IMR-90 (cell line): ENCODE measurements around the gene HOXB7. TPM values are rescaled to one million over a fixed set of nuclear protein-coding genes. Genes with fewer than 3 reads are reported as not detected.

Experiments
- ATAC-seq: fragments of 200-7000 bp; cut with Tn5 transposase; 2 replicates; pipeline ENCODE4 v1.9.1; 2020; ENCODE audit warnings: low read depth, mild to moderate bottlenecking, moderate library complexity
- BruUV-seq: library from RNA; stranded (reverse); fragments of 400-500 nt; replicated peaks from 2 replicates; lab custom pipeline; 2021; lab: Mats Ljungman, UMichigan
- CTCF ChIA-PET: fragments of 300-600 bp; formaldehyde crosslinking; extraction: SDS; loops from one replicate; lab custom pipeline; 2021; ENCODE audit warnings: antibody characterized with exemption; lab: Yijun Ruan, JAX
- POLR2A ChIA-PET: fragments of 300-600 bp; sonication (Branson Sonifier 250); formaldehyde crosslinking; loops from one replicate; lab custom pipeline; 2022; ENCODE audit warnings: antibody characterized with exemption; ENCODE audit not compliant: unreplicated experiment; lab: Charles Lee
- DNase-seq: peaks from one replicate; pipeline ENCODE4 v3.0.0; 2013
- H2AFZ ChIP-seq: replicated peaks from 2 replicates; pipeline ENCODE3; 2013; ENCODE audit warnings: low read length, mild to moderate bottlenecking; ENCODE audit not compliant: poor library complexity
- H2AK5ac ChIP-seq: 2 replicates; pipeline ENCODE4 v1.6.1; 2013; ENCODE audit warnings: low read depth, low read length, inconsistent platforms
- H2AK9ac ChIP-seq: replicated peaks from 2 replicates; pipeline ENCODE3; 2013; ENCODE audit warnings: mild to moderate bottlenecking, low read depth, low read length, moderate library complexity; ENCODE audit not compliant: poor library complexity
- H2BK120ac ChIP-seq: 2 replicates; pipeline ENCODE4 v1.6.1; 2013; ENCODE audit warnings: low read depth, low read length, inconsistent platforms
- H2BK15ac ChIP-seq: 3 replicates; pipeline ENCODE4 v1.6.1; 2013; ENCODE audit warnings: low read depth, low read length, inconsistent platforms
- H2BK20ac ChIP-seq: 2 replicates; pipeline ENCODE4 v1.6.1; 2013; ENCODE audit warnings: low read depth, mild to moderate bottlenecking, inconsistent platforms, low read length, moderate library complexity
- H2BK5ac ChIP-seq: 2 replicates; pipeline ENCODE4 v1.6.1; 2013; ENCODE audit warnings: mild to moderate bottlenecking, low read depth, low read length, inconsistent platforms; ENCODE audit not compliant: poor library complexity, severe bottlenecking
- H3K14ac ChIP-seq: replicated peaks from 2 replicates; pipeline ENCODE4 v1.6.1; 2013; ENCODE audit warnings: low read depth, low read length, inconsistent platforms
- H3K18ac ChIP-seq: 2 replicates; pipeline ENCODE4 v1.6.1; 2013; ENCODE audit warnings: low read depth, low read length, control low read depth
- H3K23ac ChIP-seq: 2 replicates; pipeline ENCODE4 v1.6.1; 2013; ENCODE audit warnings: low read depth, low read length, inconsistent platforms
- H3K27ac ChIP-seq: 2 replicates; pipeline ENCODE4 v1.5.1; 2013; ENCODE audit warnings: mild to moderate bottlenecking, control low read depth, low read length; ENCODE audit not compliant: insufficient read depth
- H3K27me3 ChIP-seq: 2 replicates; pipeline ENCODE4 v1.6.1; 2013; ENCODE audit warnings: low read length; ENCODE audit not compliant: control insufficient read depth, insufficient read depth
- H3K36me3 ChIP-seq: 2 replicates; pipeline ENCODE4 v1.6.1; 2013; ENCODE audit warnings: low read length, mixed read lengths; ENCODE audit not compliant: control insufficient read depth, insufficient read depth
- H3K4ac ChIP-seq: 2 replicates; pipeline ENCODE4 v1.6.1; 2013; ENCODE audit warnings: low read depth, low read length, inconsistent platforms
- H3K4me1 ChIP-seq: 2 replicates; pipeline ENCODE4 v1.6.1; 2013; ENCODE audit warnings: low read length, mixed read lengths; ENCODE audit not compliant: control insufficient read depth, insufficient read depth
- H3K4me2 ChIP-seq: 2 replicates; pipeline ENCODE4 v1.6.1; 2013; ENCODE audit warnings: low read depth, mild to moderate bottlenecking, control low read depth, low read length, moderate library complexity
- H3K4me3 ChIP-seq: 2 replicates; pipeline ENCODE4 v1.5.1; 2013; ENCODE audit warnings: low read depth, mild to moderate bottlenecking, control low read depth, low read length, moderate library complexity; ENCODE audit not compliant: insufficient read depth
- H3K56ac ChIP-seq: 2 replicates; pipeline ENCODE4 v1.6.1; 2013; ENCODE audit warnings: low read length, inconsistent platforms; ENCODE audit not compliant: insufficient read depth; ENCODE audit errors: extremely low read depth
- H3K79me1 ChIP-seq, 2 experiments: 2 replicates each; pipeline ENCODE4 v1.6.1; 2013; ENCODE audit warnings: low read length in 2 of 2, inconsistent platforms in 1 of 2, low read depth in 1 of 2
- H3K9ac ChIP-seq: 2 replicates; pipeline ENCODE4 v1.6.1; 2013; ENCODE audit warnings: low read depth, low read length, control low read depth
- H3K9me1 ChIP-seq: 2 replicates; pipeline ENCODE4 v1.6.1; 2013; ENCODE audit warnings: low read length, inconsistent platforms; ENCODE audit not compliant: insufficient read depth
- H3K9me3 ChIP-seq: 2 replicates; pipeline ENCODE4 v1.6.1; 2013; ENCODE audit warnings: low read length; ENCODE audit not compliant: control insufficient read depth, insufficient read depth
- H4K20me1 ChIP-seq: 2 replicates; pipeline ENCODE4 v1.6.1; 2013; ENCODE audit warnings: low read length, inconsistent platforms; ENCODE audit not compliant: insufficient read depth
- H4K5ac ChIP-seq: 2 replicates; pipeline ENCODE4 v1.6.1; 2013; ENCODE audit warnings: mild to moderate bottlenecking, low read depth, low read length, control low read depth
- H4K8ac ChIP-seq, 2 experiments: 2 replicates each; pipeline ENCODE4 v1.6.1; 2013; ENCODE audit warnings: low read depth in 2 of 2, low read length in 2 of 2, control low read depth in 1 of 2, inconsistent platforms in 1 of 2
- H4K91ac ChIP-seq: 2 replicates; pipeline ENCODE4 v1.6.1; 2013; ENCODE audit warnings: low read depth, low read length, inconsistent platforms; ENCODE audit not compliant: insufficient read depth
- CEBPB ChIP-seq: IDR thresholded peaks from 2 replicates; pipeline ENCODE4 v1.6.1; 2012; ENCODE audit warnings: low read depth, low read length, improper control_type of control experiment
- CTCF ChIP-seq: conservative IDR thresholded peaks from 2 replicates; pipeline ENCODE4 v1.5.1; 2012; ENCODE audit warnings: mild to moderate bottlenecking, low read depth, low read length, improper control_type of control experiment
- ELK1 ChIP-seq: fragments of 150-350 bp; IDR thresholded peaks from 2 replicates; pipeline ENCODE4 v1.6.1; 2016; ENCODE audit warnings: low read depth, mild to moderate bottlenecking, low read length, moderate library complexity, borderline replicate concordance
- FOS ChIP-seq: fragments of 150-350 bp; IDR thresholded peaks from 2 replicates; pipeline ENCODE4 v1.6.1; 2016; ENCODE audit warnings: low read depth, low read length
- MAFK ChIP-seq: IDR thresholded peaks from 2 replicates; pipeline ENCODE4 v1.6.1; 2012; ENCODE audit warnings: low read depth, low read length, improper control_type of control experiment
- MAZ ChIP-seq: IDR thresholded peaks from 2 replicates; pipeline ENCODE4 v1.6.1; 2012; ENCODE audit warnings: low read depth, mild to moderate bottlenecking, low read length, improper control_type of control experiment, moderate library complexity, borderline replicate concordance
- NFE2L2 ChIP-seq: fragments of 150-350 bp; IDR thresholded peaks from 2 replicates; pipeline ENCODE4 v1.6.1; 2016; ENCODE audit warnings: low read depth, mild to moderate bottlenecking, low read length
- RAD21 ChIP-seq: IDR thresholded peaks from 2 replicates; pipeline ENCODE4 v1.6.1; 2012; ENCODE audit warnings: low read length, improper control_type of control experiment
- RCOR1 ChIP-seq: IDR thresholded peaks from 2 replicates; pipeline ENCODE4 v1.6.1; 2012; ENCODE audit warnings: mild to moderate bottlenecking, low read length, improper control_type of control experiment; ENCODE audit not compliant: insufficient replicate concordance
- SMC3 ChIP-seq: fragments of 150-350 bp; IDR thresholded peaks from 2 replicates; pipeline ENCODE4 v1.6.1; 2016; ENCODE audit warnings: low read depth, mild to moderate bottlenecking, antibody characterized with exemption, low read length, moderate library complexity
- USF2 ChIP-seq: fragments of 150-350 bp; IDR thresholded peaks from 2 replicates; pipeline ENCODE4 v1.6.1; 2017; ENCODE audit warnings: mild to moderate bottlenecking, antibody characterized with exemption, low read length, low read depth
- WGBS, 2 experiments: methylation state at CpG; one replicate each; pipeline versions ENCODE4 v1.1.5 to v1.1.7; 2013; ENCODE audit warnings: missing lambda C conversion rate in 2 of 2; ENCODE audit not compliant: insufficient read length in 1 of 2; ENCODE audit errors: extremely low coverage in 2 of 2; 5-methylcytosine and 5-hydroxymethylcytosine counted together
- dilution Hi-C: fragments of 300-500 bp; cut with HindIII; formaldehyde crosslinking; loops from one replicate; pipeline ENCODE4 v1.14.3; 2018; ENCODE audit warnings: low sequenced_read_pairs; ENCODE audit not compliant: unreplicated experiment
- in situ Hi-C: fragments of 300-500 bp; cut with MboI; formaldehyde crosslinking; loops from 3 replicates; pipeline ENCODE4 v1.14.3; 2019; ENCODE audit warnings: low sequenced_read_pairs, inconsistent platforms, mixed read lengths
- intact Hi-C: fragments of 100-400 bp; cut with micrococcal nuclease; formaldehyde crosslinking; loops from 2 replicates; pipeline ENCODE4 v1.10.0; 2022
- polyA plus RNA-seq, 3 experiments: library from polyadenylated mRNA; depleted of rRNA; stranded (reverse); fragments of >200 nt; gene quantifications; 2 replicates each; pipeline ENCODE4 v1.2.3, GENCODE V29; 2012; ENCODE audit warnings: low replicate concordance in 1 of 3
- total RNA-seq: library from RNA; depleted of rRNA; stranded (reverse); fragments of >200 nt; gene quantifications from 2 replicates; pipeline ENCODE4 v1.2.3, GENCODE V29; 2012

Gene HOXB7
- total and polyA plus RNA-seq, 2 of the 4 experiments (the other 2 are of a cell fraction): 1.8 to 6.7 TPM

DNA sequence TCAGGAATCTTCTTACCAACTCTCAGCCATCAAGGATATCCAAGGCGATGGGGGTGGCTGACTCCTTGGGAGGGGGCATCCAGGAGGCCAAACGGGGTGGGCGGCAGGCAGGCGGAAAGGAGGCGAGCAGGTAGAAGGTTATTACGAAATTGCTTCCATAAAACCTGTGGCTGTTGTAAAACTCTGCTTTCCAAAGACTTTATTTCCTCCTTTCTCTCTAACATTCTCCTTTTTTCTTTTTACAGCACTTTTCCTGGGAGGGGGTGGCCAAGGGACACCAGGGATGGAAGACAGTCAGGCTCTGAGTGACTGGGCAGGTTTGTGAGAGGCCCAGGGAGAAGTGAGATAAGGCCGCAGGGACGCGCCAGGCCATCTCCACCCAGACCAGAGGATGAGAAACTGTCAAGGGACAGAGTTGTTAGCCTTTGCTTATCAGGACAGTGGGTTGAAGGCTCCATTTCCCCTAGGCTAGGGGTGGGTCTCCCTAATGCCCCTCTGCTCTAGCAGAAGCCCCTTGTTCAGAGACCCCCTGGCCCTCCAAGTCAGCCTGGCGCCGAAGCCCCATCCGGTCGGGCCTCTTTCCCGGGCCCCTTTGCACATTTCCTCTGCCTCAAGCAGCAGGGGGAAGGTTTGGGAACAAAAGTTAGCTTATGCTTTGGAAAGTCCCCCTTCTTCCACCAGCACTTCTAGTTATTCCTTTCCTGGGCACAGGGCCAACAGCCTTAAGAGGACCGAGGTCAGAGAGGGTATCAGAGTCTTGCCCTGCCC, 20.3 kb upstream of the HOXB7 start:
- Histone ChIP-seq H3K9me1 (no peaks in the 10 kb centered on the region), H3K9ac (no peak overlapping the region), H3K23ac (no peak overlapping the region), H4K8ac (no peak overlapping the region), H3K4ac (no peak overlapping the region), H3K56ac (no peak overlapping the region), H4K20me1 (peaks cover 3% of the 10 kb centered on the region; the same call in 1 of the 2 replicates), H3K4me2 (no peak overlapping the region), H3K4me3 (no peak overlapping the region), H2BK120ac (no peak overlapping the region), H2BK20ac (no peak overlapping the region), H4K91ac (no peak overlapping the region), H2AFZ (no peak overlapping the region), H2BK15ac (no peak overlapping the region), H3K27me3 (peaks cover 98% of the 10 kb centered on the region), H3K27ac (no peak overlapping the region), H3K36me3 (no peaks in the 10 kb centered on the region), H3K4me1 (no peaks in the 10 kb centered on the region; the same call in 1 of the 2 replicates), H2BK5ac (no peak overlapping the region), H3K18ac (no peak overlapping the region), H3K79me1 (no peaks in the 10 kb centered on the region), H2AK5ac (no peak overlapping the region), H4K5ac (no peak overlapping the region), H3K14ac (no peak overlapping the region), H3K9me3 (peaks cover 39% of the 10 kb centered on the region), H2AK9ac (no peak overlapping the region)
- no TSS peak for BruUV-seq
- TF ChIP-seq MAZ (no peak), FOS (no peak), RCOR1 (no peak), CTCF (no peak), NFE2L2 (no peak), MAFK (no peak), SMC3 (no peak), USF2 (no peak), ELK1 (no peak), CEBPB (no peak), RAD21 (no peak)
- ChIA-PET POLR2A (no interaction called here), CTCF (no interaction called here)
- 0% methylated on average over 1 of the region's 15 CpGs; no CpG with 5 or more reads in 1 of the 2 experiments for WGBS, 2 experiments
- in situ Hi-C loops: no loop called here
- intact Hi-C loops: no loop called here
- no peak for ATAC-seq
- dilution Hi-C loops: no loop called here
- no peak for DNase-seq
